B cell (primary cell): ENCODE data around the gene MYL7. TPM values are rescaled to one million over a fixed set of nuclear protein-coding genes. Genes with fewer than 3 reads are reported as not detected.

Source experiments
- ATAC-seq: fragments of 200-7000 bp; cut with Tn5 transposase; one replicate; pipeline ENCODE4 v1.10.0; 2021; ENCODE audit warnings: low read depth, mild to moderate bottlenecking, moderate number of reproducible peaks, moderate library complexity
- CTCF ChIA-PET: fragments of 350-600 bp; sonication (Branson Sonifier 250); formaldehyde crosslinking; loops from one replicate; lab custom pipeline; 2021; ENCODE audit warnings: antibody characterized with exemption, inconsistent platforms; lab: Charles Lee
- POLR2A ChIA-PET: fragments of 350-600 bp; sonication (Branson Sonifier 250); formaldehyde crosslinking; loops from one replicate; lab custom pipeline; 2021; ENCODE audit warnings: antibody characterized with exemption; lab: Charles Lee
- DNase-seq: peaks from one replicate; pipeline ENCODE4 v3.0.0; 2013
- H2AFZ ChIP-seq: 2 replicates; pipeline ENCODE4 v1.6.1; 2012; ENCODE audit warnings: mild to moderate bottlenecking, low read depth, low read length; ENCODE audit not compliant: insufficient read depth, poor library complexity, severe bottlenecking
- H3K27ac ChIP-seq, 2 donors: 1 replicate in 1 of 2; 2 replicates in 1 of 2; pipeline ENCODE4 v1.5.1; 2012 to 2013; ENCODE audit warnings: low read length in 2 of 2, mild to moderate bottlenecking in 2 of 2, moderate library complexity in 1 of 2
- H3K27me3 ChIP-seq, 4 experiments: fragments of 200-600 bp in 1 of 4; sonication (generic) in 1 of 4; replicated peaks in 1 of 4; 1 replicate in 2 of 4; 2 replicates in 2 of 4; pipeline versions ENCODE4 v1.6.1 to v1.7.0; 2013 to 2016; ENCODE audit warnings: low read length in 3 of 4, mild to moderate bottlenecking in 2 of 4, mixed read lengths in 1 of 4, moderate library complexity in 1 of 4; ENCODE audit not compliant: insufficient read depth in 4 of 4, control insufficient read depth in 3 of 4; ENCODE audit errors: control extremely low read depth in 1 of 4
- H3K36me3 ChIP-seq, 2 experiments: replicated peaks in 1 of 2; 1 replicate in 1 of 2; 2 replicates in 1 of 2; pipeline versions ENCODE4 v1.6.1 to v1.7.1; 2013; ENCODE audit warnings: low read length in 1 of 2; ENCODE audit not compliant: insufficient read depth in 2 of 2, control insufficient read depth in 1 of 2; ENCODE audit errors: control extremely low read depth in 1 of 2, extremely low read depth in 1 of 2
- H3K4me1 ChIP-seq, 2 donors: fragments of 200-600 bp in 1 of 2; sonication (generic) in 1 of 2; 1 replicate in 1 of 2; 2 replicates in 1 of 2; pipeline versions ENCODE4 v1.5.1 to v1.6.1; 2013 to 2017; ENCODE audit warnings: low read length in 2 of 2; ENCODE audit not compliant: control insufficient read depth in 2 of 2, insufficient read depth in 2 of 2
- H3K4me2 ChIP-seq: replicated peaks from 2 replicates; pipeline ENCODE3; 2012; ENCODE audit warnings: mild to moderate bottlenecking, low read depth, low read length; ENCODE audit not compliant: poor library complexity, severe bottlenecking
- H3K4me3 ChIP-seq, 5 experiments: fragments of 200-600 bp in 1 of 5; sonication (generic) in 1 of 5; 1 replicate in 3 of 5; 2 replicates in 2 of 5; pipeline versions ENCODE4 v1.5.1 to v1.7.0; 2011 to 2016; ENCODE audit warnings: low read length in 4 of 5, mild to moderate bottlenecking in 4 of 5, low read depth in 2 of 5, control low read depth in 1 of 5, moderate library complexity in 1 of 5; ENCODE audit not compliant: insufficient read depth in 1 of 5; ENCODE audit errors: control extremely low read depth in 1 of 5, extremely low read depth in 1 of 5
- H3K79me2 ChIP-seq: fragments of 200-600 bp; sonication (generic); one replicate; pipeline ENCODE4 v1.6.0; 2016; ENCODE audit warnings: low read length; ENCODE audit not compliant: control insufficient read depth, insufficient read depth
- H3K9ac ChIP-seq: fragments of 200-600 bp; sonication (generic); 2 replicates; pipeline ENCODE4 v1.6.1; 2017; ENCODE audit warnings: mild to moderate bottlenecking, low read length, moderate library complexity
- H3K9me3 ChIP-seq, 3 donors: one replicate each; pipeline versions ENCODE4 v1.6.1 to v1.7.1; 2013; ENCODE audit warnings: low read length in 2 of 3; ENCODE audit not compliant: control insufficient read depth in 2 of 3, insufficient read depth in 1 of 3; ENCODE audit errors: control extremely low read depth in 1 of 3
- H4K20me1 ChIP-seq: 2 replicates; pipeline ENCODE4 v1.6.0; 2012; ENCODE audit warnings: mild to moderate bottlenecking, low read length; ENCODE audit not compliant: insufficient read depth, control insufficient read depth, poor library complexity, severe bottlenecking
- H3K27ac Mint-ChIP-seq: one replicate; pipeline ENCODE4 v1.8.0; 2021; ENCODE audit warnings: mixed read lengths
- H3K27me3 Mint-ChIP-seq: one replicate; pipeline ENCODE4 v1.8.0; 2021; ENCODE audit warnings: mixed read lengths
- H3K4me1 Mint-ChIP-seq: one replicate; pipeline ENCODE4 v1.8.0; 2021; ENCODE audit warnings: mixed read lengths
- H3K4me3 Mint-ChIP-seq: one replicate; pipeline ENCODE4 v1.8.0; 2021; ENCODE audit warnings: mixed read lengths
- H3K9me3 Mint-ChIP-seq: one replicate; pipeline ENCODE4 v1.8.0; 2022; ENCODE audit warnings: mixed read lengths; ENCODE audit not compliant: insufficient read depth
- CTCF ChIP-seq: fragments of 200-600 bp; IDR thresholded peaks from one replicate; pipeline ENCODE4 v1.8.0; 2022; ENCODE audit warnings: antibody characterized with exemption, mild to moderate bottlenecking
- EZH2 ChIP-seq: IDR thresholded peaks from 2 replicates; pipeline ENCODE4 v1.6.1; 2012; ENCODE audit warnings: borderline replicate concordance, low read depth, mild to moderate bottlenecking, moderate library complexity, low read length; ENCODE audit not compliant: insufficient read depth, poor library complexity, severe bottlenecking
- WGBS: methylation state at CpG from one replicate; pipeline ENCODE4 v1.1.5; 2013; ENCODE audit warnings: missing lambda C conversion rate; ENCODE audit not compliant: insufficient coverage; 5-methylcytosine and 5-hydroxymethylcytosine counted together
- intact Hi-C: fragments of 100-400 bp; cut with micrococcal nuclease; formaldehyde crosslinking; loops from one replicate; pipeline ENCODE4 v1.10.0; 2022
- polyA plus RNA-seq: library from polyadenylated mRNA; depleted of rRNA; stranded (reverse); fragments of >200 nt; gene quantifications from 2 replicates; pipeline ENCODE4 v1.2.3, GENCODE V29; 2012
- total RNA-seq, 2 donors: library from RNA; stranded (reverse); fragments of 120-200 nt in 1 of 2; gene quantifications; 1 replicate in 1 of 2; 2 replicates in 1 of 2; pipeline versions ENCODE4 v1.2.3 to v1.2.4, GENCODE V29; 2013 to 2022

MYL7 gene
- total and polyA plus RNA-seq, 2 donors (not counting 1 experiment from before 2014, with no cell fraction given): not detected

DNA sequence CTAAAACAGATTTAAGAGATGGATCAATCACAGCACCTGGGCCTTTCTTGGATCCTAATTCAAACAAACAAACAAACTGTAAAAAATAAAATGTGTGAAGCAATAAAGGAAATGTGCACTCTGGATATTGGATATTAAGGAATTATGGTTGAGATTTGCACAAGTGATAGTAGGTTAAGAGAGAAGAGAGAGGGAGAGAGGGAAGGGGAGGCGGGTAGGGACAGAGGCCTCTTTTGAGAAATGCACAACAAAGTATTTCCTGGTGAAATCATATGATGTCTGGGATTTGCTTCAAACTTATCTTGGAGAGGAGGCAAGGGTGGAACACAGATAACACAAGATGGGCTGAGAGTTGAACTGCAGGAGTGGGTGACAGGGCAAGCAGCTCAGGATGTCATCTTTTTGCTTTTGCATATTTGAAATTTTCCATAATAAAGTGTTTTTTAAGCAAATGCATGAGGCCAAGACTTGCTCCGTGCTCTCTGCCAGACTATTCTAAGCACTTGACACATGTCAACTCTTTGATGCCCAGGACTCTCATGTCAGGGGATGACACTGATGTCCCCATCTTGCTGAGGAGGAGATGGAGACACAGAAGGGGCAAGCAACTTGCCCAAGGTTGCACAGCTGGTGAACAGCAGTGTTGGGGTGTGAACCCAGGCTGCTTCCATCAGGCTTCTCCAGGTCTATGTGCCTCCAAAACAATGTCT is 46.1 kb downstream of the MYL7 start:
- no peak for DNase-seq
- no peaks in the 10 kb centered on the region for H3K27me3 ChIP-seq
- H3K27ac ChIP-seq: no peak overlapping the region
- H3K9me3 ChIP-seq: no peaks in the 10 kb centered on the region
- no peak overlapping the region for H3K4me3 ChIP-seq
- no peaks in the 10 kb centered on the region for H3K9me3 Mint-ChIP-seq
- no peaks in the 10 kb centered on the region for H4K20me1 ChIP-seq
- H3K79me2 ChIP-seq: no peaks in the 10 kb centered on the region
- peaks cover 22 to 61% of the 10 kb centered on the region in 2 donors for H3K4me1 ChIP-seq
- H3K4me2 ChIP-seq: no peak overlapping the region
- ChIA-PET CTCF (no interaction called here), POLR2A (interaction anchor here (0.6 kb wide), 1 partner anchor 11 kb away, joined by 4 read pairs; no protein-coding TSS in a partner anchor)
- WGBS: no CpG with 5 or more reads among the region's 2 CpGs
- no peak for TF ChIP-seq CTCF
- no peak for TF ChIP-seq EZH2
- intact Hi-C loops: no loop called here
- peaks cover 57% of the 10 kb centered on the region for H3K4me1 Mint-ChIP-seq
- ATAC-seq: no peak
- peak overlapping the region; percentile 62 for H3K27ac Mint-ChIP-seq
- H3K9ac ChIP-seq: no peak overlapping the region
- no peaks in the 10 kb centered on the region for H3K36me3 ChIP-seq
- H3K4me3 Mint-ChIP-seq: no peak overlapping the region
- no peaks in the 10 kb centered on the region for H3K27me3 Mint-ChIP-seq
- H2AFZ ChIP-seq: no peak overlapping the region

GRCh38 chr7:44094365-44094764 is 46.8 kb downstream of the MYL7 start:
- no peaks in the 10 kb centered on the region for H3K9me3 ChIP-seq
- TF ChIP-seq CTCF: no peak
- TF ChIP-seq EZH2: no peak
- H3K36me3 ChIP-seq: no peaks in the 10 kb centered on the region
- no peaks in the 10 kb centered on the region for H3K27me3 ChIP-seq
- H3K27ac ChIP-seq: no peak overlapping the region
- Mint-ChIP-seq H3K27ac (peak overlapping the region; percentile 26), H3K4me1 (peaks cover 52% of the 10 kb centered on the region), H3K4me3 (no peak overlapping the region), H3K27me3 (no peaks in the 10 kb centered on the region), H3K9me3 (no peaks in the 10 kb centered on the region)
- DNase-seq: no peak
- ChIA-PET CTCF (no interaction called here), POLR2A (no interaction called here)
- intact Hi-C loops: no loop called here
- no peak for ATAC-seq
- no peak overlapping the region for H3K9ac ChIP-seq
- H3K4me3 ChIP-seq: no peak overlapping the region
- H3K4me1 ChIP-seq: peaks cover 19 to 54% of the 10 kb centered on the region in 2 donors
- no peaks in the 10 kb centered on the region for H3K79me2 ChIP-seq
- no peaks in the 10 kb centered on the region for H4K20me1 ChIP-seq
- H2AFZ ChIP-seq: no peak overlapping the region
- WGBS: no CpG with 5 or more reads among the region's 2 CpGs
- H3K4me2 ChIP-seq: no peak overlapping the region
